Stimulated activated naive CD4-positive, alpha-beta T cell (primary cell): Measurements from ENCODE around the gene SULT1C2.
"Not testable (repeated sequence)": the region's sequence is repeated elsewhere in the genome, so short reads cannot be mapped to it uniquely, and the experiment has no call there.

Experiments used
- DNase-seq, 6 experiments: peaks; one replicate each; lab custom pipeline; 2025; lab: John Stamatoyannopoulos, UW

Gene SULT1C2

GRCh38 chr2:108288534-108289106 is at the start of gene SULT1C2:
TSS of gene SULT1C2 (plus strand) at chr2:108288895. CDS start at chr2:108293668, 4,773 bp downstream.
- peak in 1 of 6 experiments; percentile 2 for DNase-seq

DNA sequence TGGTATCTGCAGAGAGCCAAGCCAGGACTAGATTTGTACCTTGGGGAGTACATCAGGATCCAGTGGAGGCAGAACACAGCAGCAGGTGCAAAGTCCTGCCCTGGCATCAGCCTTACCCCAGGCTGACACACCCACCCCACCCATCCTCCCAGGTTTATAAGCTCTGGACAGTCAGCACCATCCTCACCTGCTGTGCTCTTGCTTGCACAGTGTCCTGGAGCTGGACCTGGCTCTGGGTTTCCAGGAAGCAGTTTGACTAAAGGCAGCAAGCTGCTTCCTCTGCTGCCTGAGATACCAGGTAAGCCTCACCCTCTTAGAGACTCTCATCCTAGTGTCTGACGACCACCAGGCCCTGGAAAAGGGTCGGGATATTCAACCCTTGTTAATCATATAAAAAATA is 48.9 kb upstream of the SULT1C2 start, which contains the start of gene SULT1C3:
Gene SULT1C3, plus strand, starts transcription at position 183 of the 400 bp plus-strand sequence. CDS start 7,227 bp downstream, outside the sequence.
- DNase-seq, result no peak

GRCh38 chr2:108240966-108241365 is 47.7 kb upstream of the SULT1C2 start:
- DNase-seq, result no peak

DNA sequence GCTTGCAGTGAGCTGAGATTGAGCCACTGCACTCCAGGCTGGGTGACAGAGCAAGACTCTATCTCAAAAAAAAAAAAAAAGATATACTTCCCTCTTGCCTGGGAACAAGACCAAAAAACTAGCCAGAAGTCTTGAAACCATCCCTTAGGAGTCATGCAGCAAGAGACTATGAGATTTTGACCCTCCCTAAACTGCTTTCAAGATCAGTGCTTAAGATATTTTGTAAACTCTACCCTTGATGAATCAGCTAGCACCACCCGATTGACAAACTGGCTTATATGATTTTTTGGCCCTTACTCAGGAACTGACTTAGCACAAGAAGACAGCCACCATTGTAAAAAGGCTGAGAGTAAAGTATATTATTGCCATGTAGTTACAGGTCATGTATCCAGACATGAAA is 45.1 kb upstream of the SULT1C2 start:
- no peak for DNase-seq

GRCh38 chr2:108244667-108245414 is 43.9 kb upstream of the SULT1C2 start:
- DNase-seq, result no peak

GRCh38 chr2:108253106-108253505 is 35.6 kb upstream of the SULT1C2 start:
- DNase-seq, result no peak

DNA sequence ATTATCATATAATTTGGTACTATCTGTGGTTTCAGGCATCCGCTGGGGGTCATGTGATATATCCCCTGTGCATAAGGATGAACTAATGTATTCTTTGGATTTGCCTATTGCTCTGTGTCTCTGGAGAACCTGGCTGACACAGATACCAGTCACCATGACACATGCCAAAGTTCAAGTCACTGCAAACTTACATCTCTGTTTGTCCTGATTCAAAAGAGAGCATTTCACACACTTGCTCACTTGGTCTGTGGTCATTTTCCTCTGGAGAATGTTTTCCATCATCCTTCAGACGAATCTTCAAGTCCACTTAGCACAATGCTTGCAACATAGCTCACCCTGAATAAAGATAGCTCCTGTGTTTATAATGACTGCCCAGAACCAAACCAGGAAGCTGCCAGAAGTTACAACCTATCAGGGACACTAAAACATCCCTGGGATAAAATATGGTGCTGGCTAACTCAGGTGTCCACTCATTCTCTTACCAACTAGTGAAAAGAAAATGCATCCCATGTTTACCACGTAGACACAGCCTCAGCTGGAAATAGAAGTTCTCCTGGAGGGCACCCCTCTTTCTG is 30.9 kb upstream of the SULT1C2 start:
- DNase-seq, result no peak

DNA sequence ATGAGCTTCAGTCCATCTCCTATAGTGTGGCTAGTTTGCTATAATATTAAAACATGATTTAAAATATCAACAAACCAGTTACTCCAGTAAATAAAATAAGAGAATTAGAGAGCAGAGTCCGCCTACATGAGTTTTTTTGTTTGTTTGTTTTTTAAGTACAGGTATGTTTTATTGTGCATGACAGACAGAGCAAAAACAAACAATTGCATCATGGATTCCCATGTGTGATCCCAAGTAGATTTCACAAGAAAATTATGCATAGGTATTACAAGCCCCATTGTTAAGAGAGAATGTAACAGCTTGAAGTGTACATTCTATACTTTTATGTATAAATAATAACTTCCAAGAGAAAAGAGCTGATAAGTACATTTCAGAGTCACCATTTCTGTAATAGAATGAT is 27.9 kb upstream of the SULT1C2 start:
- no peak for DNase-seq

DNA sequence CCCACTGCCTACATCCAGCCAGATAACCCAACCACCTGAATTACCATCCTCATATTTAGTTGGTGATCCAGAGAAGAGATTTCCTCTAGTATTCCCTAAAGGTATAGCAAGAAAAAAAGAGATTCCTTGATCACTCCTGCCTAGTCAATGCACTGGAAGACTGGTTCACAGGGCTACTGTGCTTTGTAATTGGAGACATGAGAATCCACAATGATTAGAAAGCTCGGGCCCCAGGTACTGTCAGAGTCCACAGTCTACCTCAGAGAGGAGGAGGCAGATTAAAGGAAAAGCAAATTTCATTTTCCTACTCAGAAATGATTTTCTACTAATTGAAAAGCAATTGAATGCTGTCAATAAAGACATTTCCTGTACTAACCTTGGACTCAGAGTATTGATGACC is 26.7 kb upstream of the SULT1C2 start:
- no peak for DNase-seq

DNA sequence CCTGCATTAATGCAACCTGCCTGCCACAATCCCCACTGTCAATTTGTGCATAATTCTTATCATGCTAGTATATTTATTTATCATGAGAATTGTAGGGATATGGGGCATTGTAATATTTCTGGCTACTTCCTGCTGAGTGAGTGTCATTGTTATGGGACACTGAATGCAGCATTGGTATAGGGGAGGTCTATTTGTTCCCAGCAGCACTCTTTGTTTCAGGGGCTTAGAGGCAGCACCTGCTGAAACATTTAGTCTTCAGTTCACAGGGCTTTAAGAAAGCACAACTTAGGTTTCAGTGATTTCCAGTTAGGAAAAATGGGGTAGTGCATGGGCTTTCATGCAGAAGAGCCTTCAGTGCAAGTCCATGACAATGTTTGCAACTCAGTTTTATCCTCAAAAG is 25.3 kb upstream of the SULT1C2 start:
- DNase-seq, result no peak

- no peak for DNase-seq
Measured at GRCh38 chr2:108266218-108266617, 22.5 kb upstream of the SULT1C2 start.

- no peak for DNase-seq
Measured at GRCh38 chr2:108267101-108267500, 21.6 kb upstream of the SULT1C2 start.

- no peak for DNase-seq
Measured at GRCh38 chr2:108268001-108268400, 20.7 kb upstream of the SULT1C2 start.

GRCh38 chr2:108270346-108270745 is 18.3 kb upstream of the SULT1C2 start:
- no peak for DNase-seq

DNA sequence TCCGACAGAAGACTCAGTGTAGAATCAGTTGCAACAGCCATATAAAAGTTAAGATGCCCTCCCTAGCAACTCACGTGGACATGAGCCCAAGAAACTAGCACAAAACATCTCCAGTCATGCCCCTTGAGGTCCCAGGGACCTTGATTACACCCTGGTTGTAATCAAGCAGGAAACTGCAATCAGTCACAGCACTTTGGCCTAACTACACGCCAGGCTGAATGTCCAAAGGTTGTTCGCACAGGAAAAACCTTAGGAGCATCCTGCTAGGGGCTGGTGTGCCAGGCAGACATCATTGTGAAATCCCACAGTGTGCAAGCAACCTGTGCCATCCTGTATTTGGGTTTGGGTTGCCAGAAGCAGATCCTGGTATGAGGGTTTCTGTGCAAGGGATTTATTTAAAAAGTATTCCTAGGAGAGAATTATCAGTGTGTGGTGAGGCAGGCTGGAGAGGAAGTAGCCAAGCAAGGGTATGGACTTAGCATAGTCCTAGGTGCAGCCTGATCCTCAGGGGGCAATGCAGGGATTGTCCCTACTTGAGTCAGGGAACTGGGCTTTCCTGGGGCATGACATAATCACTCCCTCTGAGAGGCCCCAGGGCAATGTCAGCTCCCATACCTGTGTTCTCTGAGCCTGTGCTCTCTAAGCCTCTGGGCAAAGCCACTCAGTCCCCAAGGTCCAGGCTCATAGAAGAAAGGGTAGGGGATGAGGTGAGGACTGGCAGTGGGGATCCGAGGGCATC is 17.8 kb upstream of the SULT1C2 start:
- DNase-seq, result no peak

GRCh38 chr2:108271691-108272253 is 16.9 kb upstream of the SULT1C2 start:
- no peak for DNase-seq

DNA sequence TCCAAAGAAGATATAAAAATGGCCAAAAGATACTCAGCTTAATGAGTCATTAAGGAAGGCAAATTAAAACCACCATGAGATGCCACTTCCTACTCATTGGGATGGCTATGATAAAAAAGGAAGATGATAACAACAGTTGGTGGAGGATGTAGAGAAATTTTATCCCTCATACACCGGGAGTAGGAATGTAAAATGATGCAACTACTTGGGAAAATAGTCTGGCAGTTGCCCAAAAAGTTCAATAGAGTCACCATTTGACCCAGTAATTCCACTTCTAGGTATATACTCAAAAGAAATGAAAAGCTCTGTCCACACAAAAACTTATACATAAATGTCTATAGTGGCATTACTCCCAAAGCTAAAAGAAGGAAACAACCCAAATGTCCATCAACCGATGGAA is 10.1 kb upstream of the SULT1C2 start:
- DNase-seq, result no peak

GRCh38 chr2:108279468-108279867 is 9.2 kb upstream of the SULT1C2 start:
- DNase-seq, result no peak

GRCh38 chr2:108280466-108280865 is 8.2 kb upstream of the SULT1C2 start:
- DNase-seq, result no peak

GRCh38 chr2:108284566-108284965 is 4.1 kb upstream of the SULT1C2 start:
- DNase-seq, result not testable (repeated sequence)

- no peak for DNase-seq
Measured at GRCh38 chr2:108285616-108286015, 3.1 kb upstream of the SULT1C2 start.

DNA sequence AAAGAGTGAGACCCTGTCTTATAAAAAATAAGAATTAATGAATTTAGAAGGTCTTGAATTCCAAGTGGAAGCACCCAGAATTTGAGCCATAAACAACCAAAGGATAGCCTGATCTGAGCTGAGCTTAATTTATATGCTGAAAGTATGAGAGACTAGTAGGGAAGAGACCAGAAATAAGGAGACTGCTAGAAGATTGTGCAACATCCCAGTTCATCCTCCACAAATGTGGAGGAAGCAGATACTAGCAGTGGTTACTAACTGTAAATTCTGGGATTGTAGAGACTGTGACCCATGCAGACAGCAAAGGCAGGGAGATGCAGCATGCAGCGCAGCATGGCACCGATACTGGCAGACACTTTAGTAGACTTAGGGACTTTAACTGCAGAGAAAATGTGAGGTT is 1.5 kb upstream of the SULT1C2 start:
- DNase-seq, result no peak
